HCT116 (cell line): ENCODE measurements around the gene NMNAT3.

ENCODE experiments used
- POLR2AphosphoS5 ChIP-seq: IDR thresholded peaks from 2 replicates; pipeline ENCODE4 v1.6.1; 2011; ENCODE audit warnings: mild to moderate bottlenecking, low read depth, low read length, moderate library complexity
- SIN3A ChIP-seq: IDR thresholded peaks from 2 replicates; pipeline ENCODE4 v1.6.1; 2012; ENCODE audit warnings: low read depth
- TF ChIP-seq, protein P1 (sequence below): IDR thresholded peaks from 2 replicates; pipeline ENCODE4 v1.6.1; 2012
- TF ChIP-seq, protein P2 (sequence below), 3 experiments: fragments of 200-600 bp in 1 of 3; sonication (generic) in 1 of 3; IDR thresholded peaks in 2 of 3; conservative IDR thresholded peaks in 1 of 3; 2 replicates each; pipeline ENCODE4 v1.5.1; 2012 to 2017; ENCODE audit warnings: low read depth in 2 of 3, low read length in 2 of 3, antibody characterized with exemption in 1 of 3, borderline replicate concordance in 1 of 3, control low read depth in 1 of 3, mild to moderate bottlenecking in 1 of 3, mixed read lengths in 1 of 3, mixed run types in 1 of 3, moderate library complexity in 1 of 3; ENCODE audit not compliant: insufficient read depth in 1 of 3

DNA sequence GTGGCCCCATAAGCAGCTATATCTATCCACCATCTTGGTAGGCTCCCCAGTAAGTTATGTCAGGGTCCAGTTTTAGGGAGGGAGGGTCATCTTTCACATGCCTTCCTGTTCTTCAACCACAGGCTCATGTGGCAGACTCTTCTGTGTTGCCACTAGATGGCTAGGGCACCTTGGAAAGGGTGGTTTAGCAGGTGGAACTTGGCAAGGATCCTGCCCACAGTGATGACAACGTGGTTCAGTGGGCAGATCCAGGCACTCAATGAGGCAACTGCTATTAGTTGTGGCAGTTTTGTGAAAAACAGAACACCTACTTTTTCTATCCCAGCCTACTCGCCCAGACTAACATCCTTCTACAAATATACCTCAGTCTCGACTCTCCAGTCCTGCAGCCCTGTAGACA is 131.0 kb downstream of the NMNAT3 start:
- TF ChIP-seq POLR2AphosphoS5, result no peak
- TF ChIP-seq SIN3A, result no peak
- TF ChIP-seq, protein P1, sequence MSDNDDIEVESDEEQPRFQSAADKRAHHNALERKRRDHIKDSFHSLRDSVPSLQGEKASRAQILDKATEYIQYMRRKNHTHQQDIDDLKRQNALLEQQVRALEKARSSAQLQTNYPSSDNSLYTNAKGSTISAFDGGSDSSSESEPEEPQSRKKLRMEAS, result no peak
- TF ChIP-seq, protein P2, sequence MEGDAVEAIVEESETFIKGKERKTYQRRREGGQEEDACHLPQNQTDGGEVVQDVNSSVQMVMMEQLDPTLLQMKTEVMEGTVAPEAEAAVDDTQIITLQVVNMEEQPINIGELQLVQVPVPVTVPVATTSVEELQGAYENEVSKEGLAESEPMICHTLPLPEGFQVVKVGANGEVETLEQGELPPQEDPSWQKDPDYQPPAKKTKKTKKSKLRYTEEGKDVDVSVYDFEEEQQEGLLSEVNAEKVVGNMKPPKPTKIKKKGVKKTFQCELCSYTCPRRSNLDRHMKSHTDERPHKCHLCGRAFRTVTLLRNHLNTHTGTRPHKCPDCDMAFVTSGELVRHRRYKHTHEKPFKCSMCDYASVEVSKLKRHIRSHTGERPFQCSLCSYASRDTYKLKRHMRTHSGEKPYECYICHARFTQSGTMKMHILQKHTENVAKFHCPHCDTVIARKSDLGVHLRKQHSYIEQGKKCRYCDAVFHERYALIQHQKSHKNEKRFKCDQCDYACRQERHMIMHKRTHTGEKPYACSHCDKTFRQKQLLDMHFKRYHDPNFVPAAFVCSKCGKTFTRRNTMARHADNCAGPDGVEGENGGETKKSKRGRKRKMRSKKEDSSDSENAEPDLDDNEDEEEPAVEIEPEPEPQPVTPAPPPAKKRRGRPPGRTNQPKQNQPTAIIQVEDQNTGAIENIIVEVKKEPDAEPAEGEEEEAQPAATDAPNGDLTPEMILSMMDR (IDR thresholded peaks at IDR 0.05 in 2 of 3, conservative IDR thresholded peaks at IDR 0.05 in 1 of 3; ENCODE audit: borderline replicate concordance in 1 of 3, insufficient read depth in 1 of 3, low read depth in 2 of 3, low read length in 2 of 3), result 0 out of 6 replicates have a peak, but pooled peaks of 1 of the 3 experiments have one; percentile 8
